OCI-LY7 (cell line): ENCODE data around the gene DNHD1. TPM values are rescaled to one million over a fixed set of nuclear protein-coding genes. Genes with fewer than 3 reads are reported as not detected.

Experiments
- BruUV-seq: library from RNA; stranded (reverse); fragments of 400-500 nt; replicated peaks from 2 replicates; lab custom pipeline; 2021; lab: Mats Ljungman, UMichigan
- CTCF ChIA-PET: fragments of 300-600 bp; sonication (Branson Sonifier 250); formaldehyde crosslinking; loops from one replicate; lab custom pipeline; 2022; ENCODE audit warnings: antibody characterized with exemption; ENCODE audit not compliant: unreplicated experiment; lab: Charles Lee
- POLR2A ChIA-PET: fragments of 300-600 bp; sonication (Branson Sonifier 250); formaldehyde crosslinking; loops from one replicate; lab custom pipeline; 2022; ENCODE audit warnings: antibody characterized with exemption; lab: Charles Lee
- DNase-seq: peaks from one replicate; pipeline ENCODE4 v3.0.0-alpha.2; 2015; ENCODE audit warnings: low spot score
- H2AFZ ChIP-seq: fragments of 200-600 bp; sonication (generic), shearing (Covaris generic); 2 replicates; pipeline ENCODE4 v1.6.1; 2014; ENCODE audit warnings: mild to moderate bottlenecking, antibody characterized with exemption, low read length, moderate library complexity
- H3K27ac ChIP-seq: fragments of 200-600 bp; sonication (generic); 2 replicates; pipeline ENCODE4 v1.5.1; 2014; ENCODE audit warnings: mixed run types, low read depth, mild to moderate bottlenecking, moderate library complexity, low read length, inconsistent platforms; ENCODE audit not compliant: poor library complexity, severe bottlenecking
- H3K36me3 ChIP-seq: fragments of 200-600 bp; sonication (generic); 2 replicates; pipeline ENCODE4 v1.6.1; 2014; ENCODE audit warnings: mild to moderate bottlenecking, antibody characterized with exemption, low read length, moderate library complexity, mixed read lengths; ENCODE audit not compliant: insufficient read depth
- H3K4me1 ChIP-seq: fragments of 200-600 bp; sonication (generic); 2 replicates; pipeline ENCODE4 v1.5.1; 2014; ENCODE audit warnings: mild to moderate bottlenecking, low read length; ENCODE audit not compliant: insufficient read depth, poor library complexity, severe bottlenecking
- H3K4me2 ChIP-seq: fragments of 200-600 bp; sonication (generic); 2 replicates; pipeline ENCODE4 v1.6.1; 2014; ENCODE audit warnings: mild to moderate bottlenecking, low read length
- H3K4me3 ChIP-seq: fragments of 200-600 bp; sonication (generic); 2 replicates; pipeline ENCODE4 v1.5.1; 2014; ENCODE audit warnings: mild to moderate bottlenecking, low read depth, low read length; ENCODE audit not compliant: poor library complexity, severe bottlenecking
- H3K79me2 ChIP-seq: fragments of 200-600 bp; sonication (generic); 2 replicates; pipeline ENCODE4 v1.6.1; 2016; ENCODE audit warnings: low read depth, mild to moderate bottlenecking, low read length, moderate library complexity, mixed read lengths; ENCODE audit not compliant: insufficient read depth
- H3K9me2 ChIP-seq: fragments of 200-600 bp; sonication (generic); 2 replicates; pipeline ENCODE4 v1.6.1; 2016; ENCODE audit warnings: mild to moderate bottlenecking, low read length, mixed read lengths; ENCODE audit not compliant: insufficient read depth
- H3K9me3 ChIP-seq: fragments of 200-600 bp; sonication (generic); 2 replicates; pipeline ENCODE4 v1.6.1; 2014; ENCODE audit warnings: mild to moderate bottlenecking, mixed run types, low read length, mixed read lengths
- H4K20me1 ChIP-seq: fragments of 200-600 bp; sonication (generic); 2 replicates; pipeline ENCODE4 v1.6.1; 2014; ENCODE audit warnings: mild to moderate bottlenecking, antibody characterized with exemption, low read length, moderate library complexity, mixed read lengths; ENCODE audit not compliant: insufficient read depth
- CTCF ChIP-seq: fragments of 200-600 bp; sonication (generic); conservative IDR thresholded peaks from 2 replicates; pipeline ENCODE4 v1.5.1; 2014; ENCODE audit warnings: mild to moderate bottlenecking, antibody characterized with exemption, low read length, moderate library complexity, mixed read lengths
- EZH2phosphoT487 ChIP-seq: fragments of 200-600 bp; sonication (generic); IDR thresholded peaks from 2 replicates; pipeline ENCODE4 v1.6.1; 2018; ENCODE audit warnings: low read depth, borderline replicate concordance, mild to moderate bottlenecking, mixed run types, antibody characterized with exemption, low read length, moderate library complexity, mixed read lengths
- intact Hi-C: fragments of 100-400 bp; cut with micrococcal nuclease; formaldehyde crosslinking; loops from one replicate; pipeline ENCODE4 v1.10.0; 2022; ENCODE audit not compliant: unreplicated experiment
- total RNA-seq, 2 experiments: library from RNA; depleted of rRNA in 1 of 2; stranded (reverse); fragments of >200 nt in 1 of 2; shearing (Covaris generic) in 1 of 2; gene quantifications; 2 replicates each; pipeline ENCODE4 v1.2.3, GENCODE V29; 2014 to 2022

DNHD1 gene
- total RNA-seq, 2 experiments from 2014 or later, result 24.3 to 52.7 TPM

- H3K9me3 ChIP-seq, result no peaks in the 10 kb centered on the region
- POLR2A ChIA-PET, result interaction anchor here (0.6 to 1.1 kb wide), 2 partner anchors 142 to 311 kb away, joined by 3 to 4 read pairs; no protein-coding TSS in a partner anchor
- intact Hi-C loops, result loop anchor here (1.0 kb wide), 2 partner anchors 152 to 175 kb away; partner anchors contain the start of gene MRPL17
- H4K20me1 ChIP-seq, result no peaks in the 10 kb centered on the region
- no peaks in the 10 kb centered on the region for H3K79me2 ChIP-seq
- CTCF ChIA-PET, result interaction anchor here (0.6 to 1.7 kb wide), 7 partner anchors 112 to 224 kb away, joined by 3 to 6 read pairs (median 3); partner anchors contain the start of genes APBB1 and MRPL17
- peaks cover 21% of the 10 kb centered on the region; the same call in 1 of the 2 replicates for H3K36me3 ChIP-seq
- H3K4me1 ChIP-seq, result peaks cover 12% of the 10 kb centered on the region
- H2AFZ ChIP-seq, result no peak overlapping the region
- no peaks in the 10 kb centered on the region for H3K9me2 ChIP-seq
- TF ChIP-seq CTCF, result no peak
- TF ChIP-seq EZH2phosphoT487, result no peak
- no TSS peak for BruUV-seq
- no peak overlapping the region for H3K4me2 ChIP-seq
- no peak for DNase-seq
- no peak overlapping the region for H3K27ac ChIP-seq
- H3K4me3 ChIP-seq, result no peak overlapping the region
Observed at GRCh38 chr11:6530848-6531247, 33.8 kb downstream of the DNHD1 start.

GRCh38 chr11:6531267-6531752 lies 34.2 kb downstream of the DNHD1 start:
- Histone ChIP-seq H3K27ac (no peak overlapping the region), H3K9me3 (no peaks in the 10 kb centered on the region), H4K20me1 (no peaks in the 10 kb centered on the region), H2AFZ (no peak overlapping the region), H3K4me3 (no peak overlapping the region), H3K9me2 (no peaks in the 10 kb centered on the region), H3K4me1 (peaks cover 7% of the 10 kb centered on the region), H3K4me2 (no peak overlapping the region), H3K79me2 (no peaks in the 10 kb centered on the region), H3K36me3 (peaks cover 21% of the 10 kb centered on the region; the same call in 1 of the 2 replicates)
- intact Hi-C loops, result loop anchor here (1.0 kb wide), 2 partner anchors 152 to 175 kb away; partner anchors contain the start of gene MRPL17
- POLR2A ChIA-PET, result interaction anchor here (0.5 to 1.1 kb wide), 3 partner anchors 142 to 311 kb away, joined by 3 to 4 read pairs (median 3); no protein-coding TSS in a partner anchor
- no TSS peak for BruUV-seq
- CTCF ChIA-PET, result interaction anchor here (0.6 to 1.7 kb wide), 7 partner anchors 112 to 223 kb away, joined by 3 to 6 read pairs (median 3); partner anchors contain the start of genes APBB1 and MRPL17
- peak; percentile 50 for DNase-seq
- no peak for TF ChIP-seq EZH2phosphoT487
- peak; percentile 94 for TF ChIP-seq CTCF

- no peaks in the 10 kb centered on the region for H4K20me1 ChIP-seq
- no peak for DNase-seq
- intact Hi-C loops, result no loop called here
- CTCF ChIA-PET, result no interaction called here
- peaks cover 10% of the 10 kb centered on the region; the same call in 1 of the 2 replicates for H3K36me3 ChIP-seq
- H3K79me2 ChIP-seq, result no peaks in the 10 kb centered on the region
- no peak overlapping the region for H3K4me2 ChIP-seq
- no peak overlapping the region for H3K27ac ChIP-seq
- H2AFZ ChIP-seq, result no peak overlapping the region
- no peaks in the 10 kb centered on the region for H3K4me1 ChIP-seq
- POLR2A ChIA-PET, result interaction anchor here (0.7 kb wide), 1 partner anchor 1219 kb away, joined by 7 read pairs; no protein-coding TSS in a partner anchor
- H3K4me3 ChIP-seq, result no peak overlapping the region
- no peaks in the 10 kb centered on the region for H3K9me3 ChIP-seq
- TF ChIP-seq EZH2phosphoT487 (no peak), CTCF (no peak)
- no TSS peak for BruUV-seq
- no peaks in the 10 kb centered on the region for H3K9me2 ChIP-seq
Observed at GRCh38 chr11:6538456-6538855, 41.4 kb downstream of the DNHD1 start.
